IMR-90 (cell line): ENCODE results near the gene EREG. TPM values are rescaled to one million over a fixed set of nuclear protein-coding genes. Genes with fewer than 3 reads are reported as not detected.

Source experiments
- ATAC-seq: fragments of 200-7000 bp; cut with Tn5 transposase; 2 replicates; pipeline ENCODE4 v1.9.1; 2020; ENCODE audit warnings: low read depth, mild to moderate bottlenecking, moderate library complexity
- BruUV-seq: library from RNA; stranded (reverse); fragments of 400-500 nt; replicated peaks from 2 replicates; lab custom pipeline; 2021; lab: Mats Ljungman, UMichigan
- CTCF ChIA-PET: fragments of 300-600 bp; formaldehyde crosslinking; extraction: SDS; loops from one replicate; lab custom pipeline; 2021; ENCODE audit warnings: antibody characterized with exemption; lab: Yijun Ruan, JAX
- POLR2A ChIA-PET: fragments of 300-600 bp; sonication (Branson Sonifier 250); formaldehyde crosslinking; loops from one replicate; lab custom pipeline; 2022; ENCODE audit warnings: antibody characterized with exemption; ENCODE audit not compliant: unreplicated experiment; lab: Charles Lee
- DNase-seq: peaks from one replicate; pipeline ENCODE4 v3.0.0; 2013
- H2AFZ ChIP-seq: replicated peaks from 2 replicates; pipeline ENCODE3; 2013; ENCODE audit warnings: low read length, mild to moderate bottlenecking; ENCODE audit not compliant: poor library complexity
- H2AK5ac ChIP-seq: 2 replicates; pipeline ENCODE4 v1.6.1; 2013; ENCODE audit warnings: low read depth, low read length, inconsistent platforms
- H2AK9ac ChIP-seq: replicated peaks from 2 replicates; pipeline ENCODE3; 2013; ENCODE audit warnings: mild to moderate bottlenecking, low read depth, low read length, moderate library complexity; ENCODE audit not compliant: poor library complexity
- H2BK120ac ChIP-seq: 2 replicates; pipeline ENCODE4 v1.6.1; 2013; ENCODE audit warnings: low read depth, low read length, inconsistent platforms
- H2BK15ac ChIP-seq: 3 replicates; pipeline ENCODE4 v1.6.1; 2013; ENCODE audit warnings: low read depth, low read length, inconsistent platforms
- H2BK20ac ChIP-seq: 2 replicates; pipeline ENCODE4 v1.6.1; 2013; ENCODE audit warnings: low read depth, mild to moderate bottlenecking, inconsistent platforms, low read length, moderate library complexity
- H2BK5ac ChIP-seq: 2 replicates; pipeline ENCODE4 v1.6.1; 2013; ENCODE audit warnings: mild to moderate bottlenecking, low read depth, low read length, inconsistent platforms; ENCODE audit not compliant: poor library complexity, severe bottlenecking
- H3K14ac ChIP-seq: replicated peaks from 2 replicates; pipeline ENCODE4 v1.6.1; 2013; ENCODE audit warnings: low read depth, low read length, inconsistent platforms
- H3K18ac ChIP-seq: 2 replicates; pipeline ENCODE4 v1.6.1; 2013; ENCODE audit warnings: low read depth, low read length, control low read depth
- H3K23ac ChIP-seq: 2 replicates; pipeline ENCODE4 v1.6.1; 2013; ENCODE audit warnings: low read depth, low read length, inconsistent platforms
- H3K27ac ChIP-seq: 2 replicates; pipeline ENCODE4 v1.5.1; 2013; ENCODE audit warnings: mild to moderate bottlenecking, control low read depth, low read length; ENCODE audit not compliant: insufficient read depth
- H3K27me3 ChIP-seq: 2 replicates; pipeline ENCODE4 v1.6.1; 2013; ENCODE audit warnings: low read length; ENCODE audit not compliant: control insufficient read depth, insufficient read depth
- H3K36me3 ChIP-seq: 2 replicates; pipeline ENCODE4 v1.6.1; 2013; ENCODE audit warnings: low read length, mixed read lengths; ENCODE audit not compliant: control insufficient read depth, insufficient read depth
- H3K4ac ChIP-seq: 2 replicates; pipeline ENCODE4 v1.6.1; 2013; ENCODE audit warnings: low read depth, low read length, inconsistent platforms
- H3K4me1 ChIP-seq: 2 replicates; pipeline ENCODE4 v1.6.1; 2013; ENCODE audit warnings: low read length, mixed read lengths; ENCODE audit not compliant: control insufficient read depth, insufficient read depth
- H3K4me2 ChIP-seq: 2 replicates; pipeline ENCODE4 v1.6.1; 2013; ENCODE audit warnings: low read depth, mild to moderate bottlenecking, control low read depth, low read length, moderate library complexity
- H3K4me3 ChIP-seq: 2 replicates; pipeline ENCODE4 v1.5.1; 2013; ENCODE audit warnings: low read depth, mild to moderate bottlenecking, control low read depth, low read length, moderate library complexity; ENCODE audit not compliant: insufficient read depth
- H3K56ac ChIP-seq: 2 replicates; pipeline ENCODE4 v1.6.1; 2013; ENCODE audit warnings: low read length, inconsistent platforms; ENCODE audit not compliant: insufficient read depth; ENCODE audit errors: extremely low read depth
- H3K79me1 ChIP-seq, 2 experiments: 2 replicates each; pipeline ENCODE4 v1.6.1; 2013; ENCODE audit warnings: low read length in 2 of 2, inconsistent platforms in 1 of 2, low read depth in 1 of 2
- H3K9ac ChIP-seq: 2 replicates; pipeline ENCODE4 v1.6.1; 2013; ENCODE audit warnings: low read depth, low read length, control low read depth
- H3K9me1 ChIP-seq: 2 replicates; pipeline ENCODE4 v1.6.1; 2013; ENCODE audit warnings: low read length, inconsistent platforms; ENCODE audit not compliant: insufficient read depth
- H3K9me3 ChIP-seq: 2 replicates; pipeline ENCODE4 v1.6.1; 2013; ENCODE audit warnings: low read length; ENCODE audit not compliant: control insufficient read depth, insufficient read depth
- H4K20me1 ChIP-seq: 2 replicates; pipeline ENCODE4 v1.6.1; 2013; ENCODE audit warnings: low read length, inconsistent platforms; ENCODE audit not compliant: insufficient read depth
- H4K5ac ChIP-seq: 2 replicates; pipeline ENCODE4 v1.6.1; 2013; ENCODE audit warnings: mild to moderate bottlenecking, low read depth, low read length, control low read depth
- H4K8ac ChIP-seq, 2 experiments: 2 replicates each; pipeline ENCODE4 v1.6.1; 2013; ENCODE audit warnings: low read depth in 2 of 2, low read length in 2 of 2, control low read depth in 1 of 2, inconsistent platforms in 1 of 2
- H4K91ac ChIP-seq: 2 replicates; pipeline ENCODE4 v1.6.1; 2013; ENCODE audit warnings: low read depth, low read length, inconsistent platforms; ENCODE audit not compliant: insufficient read depth
- BHLHE40 ChIP-seq: fragments of 150-350 bp; IDR thresholded peaks from 2 replicates; pipeline ENCODE4 v1.6.1; 2016; ENCODE audit warnings: mild to moderate bottlenecking, low read depth, low read length
- CHD1 ChIP-seq: IDR thresholded peaks from 2 replicates; pipeline ENCODE4 v1.6.1; 2012; ENCODE audit warnings: low read depth, low read length, improper control_type of control experiment
- ELK1 ChIP-seq: fragments of 150-350 bp; IDR thresholded peaks from 2 replicates; pipeline ENCODE4 v1.6.1; 2016; ENCODE audit warnings: low read depth, mild to moderate bottlenecking, low read length, moderate library complexity, borderline replicate concordance
- MAFK ChIP-seq: IDR thresholded peaks from 2 replicates; pipeline ENCODE4 v1.6.1; 2012; ENCODE audit warnings: low read depth, low read length, improper control_type of control experiment
- MAZ ChIP-seq: IDR thresholded peaks from 2 replicates; pipeline ENCODE4 v1.6.1; 2012; ENCODE audit warnings: low read depth, mild to moderate bottlenecking, low read length, improper control_type of control experiment, moderate library complexity, borderline replicate concordance
- MXI1 ChIP-seq: IDR thresholded peaks from 2 replicates; pipeline ENCODE4 v1.6.1; 2012; ENCODE audit warnings: low read depth, mild to moderate bottlenecking, low read length, moderate library complexity, borderline replicate concordance
- NFE2L2 ChIP-seq: fragments of 150-350 bp; IDR thresholded peaks from 2 replicates; pipeline ENCODE4 v1.6.1; 2016; ENCODE audit warnings: low read depth, mild to moderate bottlenecking, low read length
- POLR2A ChIP-seq: IDR thresholded peaks from 2 replicates; pipeline ENCODE4 v1.6.1; 2012; ENCODE audit warnings: mild to moderate bottlenecking, low read depth, low read length
- RAD21 ChIP-seq: IDR thresholded peaks from 2 replicates; pipeline ENCODE4 v1.6.1; 2012; ENCODE audit warnings: low read length, improper control_type of control experiment
- RCOR1 ChIP-seq: IDR thresholded peaks from 2 replicates; pipeline ENCODE4 v1.6.1; 2012; ENCODE audit warnings: mild to moderate bottlenecking, low read length, improper control_type of control experiment; ENCODE audit not compliant: insufficient replicate concordance
- RFX5 ChIP-seq: IDR thresholded peaks from 2 replicates; pipeline ENCODE4 v1.8.0; 2012; ENCODE audit warnings: low read depth, mild to moderate bottlenecking, low read length, moderate library complexity
- SMC3 ChIP-seq: fragments of 150-350 bp; IDR thresholded peaks from 2 replicates; pipeline ENCODE4 v1.6.1; 2016; ENCODE audit warnings: low read depth, mild to moderate bottlenecking, antibody characterized with exemption, low read length, moderate library complexity
- WGBS, 2 experiments: methylation state at CpG; one replicate each; pipeline versions ENCODE4 v1.1.5 to v1.1.7; 2013; ENCODE audit warnings: missing lambda C conversion rate in 2 of 2; ENCODE audit not compliant: insufficient read length in 1 of 2; ENCODE audit errors: extremely low coverage in 2 of 2; 5-methylcytosine and 5-hydroxymethylcytosine counted together
- dilution Hi-C: fragments of 300-500 bp; cut with HindIII; formaldehyde crosslinking; loops from one replicate; pipeline ENCODE4 v1.14.3; 2018; ENCODE audit warnings: low sequenced_read_pairs; ENCODE audit not compliant: unreplicated experiment
- in situ Hi-C: fragments of 300-500 bp; cut with MboI; formaldehyde crosslinking; loops from 3 replicates; pipeline ENCODE4 v1.14.3; 2019; ENCODE audit warnings: low sequenced_read_pairs, inconsistent platforms, mixed read lengths
- intact Hi-C: fragments of 100-400 bp; cut with micrococcal nuclease; formaldehyde crosslinking; loops from 2 replicates; pipeline ENCODE4 v1.10.0; 2022
- polyA plus RNA-seq, 3 experiments: library from polyadenylated mRNA; depleted of rRNA; stranded (reverse); fragments of >200 nt; gene quantifications; 2 replicates each; pipeline ENCODE4 v1.2.3, GENCODE V29; 2012; ENCODE audit warnings: low replicate concordance in 1 of 3
- total RNA-seq: library from RNA; depleted of rRNA; stranded (reverse); fragments of >200 nt; gene quantifications from 2 replicates; pipeline ENCODE4 v1.2.3, GENCODE V29; 2012
- TF ChIP-seq, protein P1 (sequence below): conservative IDR thresholded peaks from 2 replicates; pipeline ENCODE4 v1.5.1; 2012; ENCODE audit warnings: mild to moderate bottlenecking, low read depth, low read length, improper control_type of control experiment

Gene EREG
- total and polyA plus RNA-seq, 2 of the 4 experiments (the other 2 are of a cell fraction) = 0.26 to 0.36 TPM

- no peak overlapping the region for H4K8ac ChIP-seq
- no TSS peak for BruUV-seq
- no peak overlapping the region for H3K27ac ChIP-seq
- in situ Hi-C loops = no loop called here
- CTCF ChIA-PET = no interaction called here
- no peaks in the 10 kb centered on the region for H3K36me3 ChIP-seq
- H2BK5ac ChIP-seq = no peak overlapping the region
- POLR2A ChIA-PET = no interaction called here
- no peaks in the 10 kb centered on the region for H3K27me3 ChIP-seq
- H3K18ac ChIP-seq = no peak overlapping the region
- WGBS, 2 experiments = 84% methylated on average over 5 of the region's 10 CpGs; no CpG with 5 or more reads in 1 of the 2 experiments
- H3K79me1 ChIP-seq = no peaks in the 10 kb centered on the region
- DNase-seq (no peak), ATAC-seq (no peak)
- H2BK15ac ChIP-seq = no peak overlapping the region
- no peak overlapping the region for H2BK20ac ChIP-seq
- H3K4me1 ChIP-seq = peaks cover 3% of the 10 kb centered on the region; the same call in 1 of the 2 replicates
- H2AFZ ChIP-seq = peak overlapping the region; percentile 76
- no peaks in the 10 kb centered on the region for H3K9me1 ChIP-seq
- no peak for TF ChIP-seq MAFK
- no peak for TF ChIP-seq RCOR1
- TF ChIP-seq MXI1 = no peak
- no peak for TF ChIP-seq CHD1
- no peak for TF ChIP-seq RAD21
- TF ChIP-seq NFE2L2 = no peak
- TF ChIP-seq BHLHE40 = no peak
- TF ChIP-seq, protein P1, sequence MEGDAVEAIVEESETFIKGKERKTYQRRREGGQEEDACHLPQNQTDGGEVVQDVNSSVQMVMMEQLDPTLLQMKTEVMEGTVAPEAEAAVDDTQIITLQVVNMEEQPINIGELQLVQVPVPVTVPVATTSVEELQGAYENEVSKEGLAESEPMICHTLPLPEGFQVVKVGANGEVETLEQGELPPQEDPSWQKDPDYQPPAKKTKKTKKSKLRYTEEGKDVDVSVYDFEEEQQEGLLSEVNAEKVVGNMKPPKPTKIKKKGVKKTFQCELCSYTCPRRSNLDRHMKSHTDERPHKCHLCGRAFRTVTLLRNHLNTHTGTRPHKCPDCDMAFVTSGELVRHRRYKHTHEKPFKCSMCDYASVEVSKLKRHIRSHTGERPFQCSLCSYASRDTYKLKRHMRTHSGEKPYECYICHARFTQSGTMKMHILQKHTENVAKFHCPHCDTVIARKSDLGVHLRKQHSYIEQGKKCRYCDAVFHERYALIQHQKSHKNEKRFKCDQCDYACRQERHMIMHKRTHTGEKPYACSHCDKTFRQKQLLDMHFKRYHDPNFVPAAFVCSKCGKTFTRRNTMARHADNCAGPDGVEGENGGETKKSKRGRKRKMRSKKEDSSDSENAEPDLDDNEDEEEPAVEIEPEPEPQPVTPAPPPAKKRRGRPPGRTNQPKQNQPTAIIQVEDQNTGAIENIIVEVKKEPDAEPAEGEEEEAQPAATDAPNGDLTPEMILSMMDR = no peak
- no peak for TF ChIP-seq SMC3
- TF ChIP-seq ELK1 = no peak
- TF ChIP-seq MAZ = no peak
- no peak for TF ChIP-seq RFX5
- no peak for TF ChIP-seq POLR2A
- H3K23ac ChIP-seq = no peak overlapping the region
- H2AK5ac ChIP-seq = no peak overlapping the region
- no peak overlapping the region for H4K91ac ChIP-seq
- no peak overlapping the region for H2AK9ac ChIP-seq
- no peak overlapping the region for H3K9ac ChIP-seq
- H4K20me1 ChIP-seq = no peaks in the 10 kb centered on the region
- H2BK120ac ChIP-seq = no peak overlapping the region
- H3K4me3 ChIP-seq = no peak overlapping the region
- H4K5ac ChIP-seq = no peak overlapping the region
- dilution Hi-C loops = no loop called here
- H3K56ac ChIP-seq = no peak overlapping the region
- H3K4me2 ChIP-seq = no peak overlapping the region
- H3K14ac ChIP-seq = no peak overlapping the region
- no peaks in the 10 kb centered on the region for H3K9me3 ChIP-seq
- intact Hi-C loops = no loop called here
- H3K4ac ChIP-seq = no peak overlapping the region
Observed at GRCh38 chr4:74400395-74400794, 35.5 kb downstream of the EREG start.
